HG02884 (cell line): ENCODE results near the gene CNIH3.
A peak's percentile ranks its signal among the peaks of the same experiment; 100 is the strongest.

Experiments
- ATAC-seq: cut with Tn5 transposase; IDR thresholded peaks from one replicate; pipeline ENCODE4 v1.9.1; 2021; ENCODE audit warnings: mild to moderate bottlenecking, moderate library complexity; ENCODE audit not compliant: unreplicated experiment

CNIH3 gene

GRCh38 chr1:224739303-224739996 is 123.3 kb downstream of the CNIH3 start:
- ATAC-seq: no peak

GRCh38 chr1:224739997-224740684 is 124.0 kb downstream of the CNIH3 start:
- peak; percentile 78 for ATAC-seq

- no peak for ATAC-seq
Observed at GRCh38 chr1:224740685-224741052, 124.6 kb downstream of the CNIH3 start.

GRCh38 chr1:224742349-224742748 is 126.2 kb downstream of the CNIH3 start:
- no peak for ATAC-seq

- no peak for ATAC-seq
Observed at GRCh38 chr1:224743608-224744164, 127.6 kb downstream of the CNIH3 start.

GRCh38 chr1:224744521-224744920 is 128.4 kb downstream of the CNIH3 start:
- ATAC-seq: no peak

- no peak for ATAC-seq
Observed at GRCh38 chr1:224745394-224745793, 129.3 kb downstream of the CNIH3 start.

- ATAC-seq: peak; percentile 58
Observed at GRCh38 chr1:224745924-224746323, 129.8 kb downstream of the CNIH3 start.

GRCh38 chr1:224747578-224747977 is 131.5 kb downstream of the CNIH3 start:
- no peak for ATAC-seq

GRCh38 chr1:224749916-224750315 is 133.8 kb downstream of the CNIH3 start:
- ATAC-seq: no peak

GRCh38 chr1:224751624-224752311 is 135.7 kb downstream of the CNIH3 start:
- ATAC-seq: peak; percentile 43

GRCh38 chr1:224753491-224753890 is 137.4 kb downstream of the CNIH3 start:
- no peak for ATAC-seq

- ATAC-seq: no peak
Observed at GRCh38 chr1:224755586-224755985, 139.5 kb downstream of the CNIH3 start.

- ATAC-seq: no peak
Observed at GRCh38 chr1:224757508-224757907, 141.4 kb downstream of the CNIH3 start.

GRCh38 chr1:224759135-224759534 is 143.0 kb downstream of the CNIH3 start:
- ATAC-seq: no peak

GRCh38 chr1:224759681-224760091 is 143.6 kb downstream of the CNIH3 start:
- no peak for ATAC-seq

GRCh38 chr1:224760163-224760562 is 144.0 kb downstream of the CNIH3 start:
- ATAC-seq: no peak

GRCh38 chr1:224761245-224761644 is 145.1 kb downstream of the CNIH3 start:
- no peak for ATAC-seq

- no peak for ATAC-seq
Observed at GRCh38 chr1:224762046-224762445, 145.9 kb downstream of the CNIH3 start.

- no peak for ATAC-seq
Observed at GRCh38 chr1:224762701-224763100, 146.6 kb downstream of the CNIH3 start.

- ATAC-seq: no peak
Observed at GRCh38 chr1:224763126-224763775, 147.1 kb downstream of the CNIH3 start.
